HG02938 (cell line): ENCODE measurements around the gene RASSF3.

ENCODE experiments used
- ATAC-seq: cut with Tn5 transposase; IDR thresholded peaks from one replicate; pipeline ENCODE4 v1.9.1; 2021; ENCODE audit warnings: mild to moderate bottlenecking, moderate library complexity; ENCODE audit not compliant: unreplicated experiment

The RASSF3 gene

DNA sequence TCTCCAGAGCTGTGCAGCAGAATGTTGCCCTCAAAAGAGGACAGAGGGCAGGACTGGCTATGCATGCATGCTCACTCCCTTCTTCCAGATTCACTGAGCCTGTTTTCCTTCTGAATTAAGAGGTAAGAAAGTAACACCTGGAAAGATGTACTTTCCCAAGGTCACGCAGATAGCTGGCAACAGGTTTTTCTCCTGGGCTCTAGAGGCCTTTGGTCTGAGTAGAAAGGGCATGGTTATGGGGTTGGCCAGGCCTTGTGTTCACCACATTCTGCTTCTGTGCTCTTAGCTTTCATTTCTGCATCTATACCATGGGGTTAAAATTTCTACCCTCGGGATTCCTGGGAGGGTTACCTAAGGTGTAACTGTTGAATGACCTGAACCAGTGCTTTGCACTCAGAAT is 57.5 kb downstream of the RASSF3 start:
- no peak for ATAC-seq

DNA sequence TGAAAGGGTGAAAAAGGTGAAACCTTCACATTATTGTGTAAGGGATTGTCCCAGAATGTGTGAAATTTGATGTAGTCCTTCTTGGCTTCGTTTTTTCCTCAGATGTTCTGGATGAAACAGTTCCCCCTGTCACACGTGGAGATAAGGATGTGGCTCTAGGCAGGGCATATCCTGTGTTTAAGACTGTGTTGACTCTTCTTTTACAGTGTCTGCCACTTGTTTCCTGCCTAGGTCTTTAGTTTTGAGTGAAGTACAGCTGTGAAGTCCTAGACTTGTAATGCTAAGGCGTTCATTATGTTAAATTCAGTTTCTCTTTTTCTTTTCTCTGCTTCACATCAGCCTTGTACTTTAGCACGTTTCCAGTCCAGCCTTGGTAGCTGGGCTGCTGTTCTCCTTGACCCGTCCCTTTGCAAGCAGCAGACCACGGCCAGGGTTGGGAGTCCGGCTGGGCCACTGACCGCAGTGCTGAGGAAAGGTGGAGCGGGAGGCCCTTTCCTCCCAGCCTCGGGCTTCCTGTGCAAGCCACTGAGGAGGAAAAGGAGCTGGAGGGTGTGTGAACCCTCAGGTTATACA is 59.1 kb downstream of the RASSF3 start:
- peak; percentile 71 for ATAC-seq

DNA sequence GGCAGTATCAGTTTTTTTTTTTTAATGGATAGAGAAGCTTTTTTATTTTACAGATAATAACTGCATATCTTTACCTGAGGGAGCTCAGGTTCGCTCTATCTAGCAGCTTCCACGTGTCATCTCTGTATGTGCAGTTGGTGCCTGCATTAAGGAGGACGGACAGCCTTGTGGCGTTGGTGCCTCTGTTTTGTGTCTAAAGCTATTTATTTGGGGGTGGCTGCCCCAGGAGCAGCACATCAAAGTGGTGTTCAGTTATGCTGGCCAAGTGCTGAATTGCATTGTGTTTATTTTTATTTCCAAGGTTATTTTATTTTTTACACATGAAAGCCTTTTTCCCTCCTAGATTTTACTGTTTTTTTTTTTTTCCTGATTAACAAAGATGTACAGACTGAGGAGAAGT is 59.7 kb downstream of the RASSF3 start:
- ATAC-seq = no peak

DNA sequence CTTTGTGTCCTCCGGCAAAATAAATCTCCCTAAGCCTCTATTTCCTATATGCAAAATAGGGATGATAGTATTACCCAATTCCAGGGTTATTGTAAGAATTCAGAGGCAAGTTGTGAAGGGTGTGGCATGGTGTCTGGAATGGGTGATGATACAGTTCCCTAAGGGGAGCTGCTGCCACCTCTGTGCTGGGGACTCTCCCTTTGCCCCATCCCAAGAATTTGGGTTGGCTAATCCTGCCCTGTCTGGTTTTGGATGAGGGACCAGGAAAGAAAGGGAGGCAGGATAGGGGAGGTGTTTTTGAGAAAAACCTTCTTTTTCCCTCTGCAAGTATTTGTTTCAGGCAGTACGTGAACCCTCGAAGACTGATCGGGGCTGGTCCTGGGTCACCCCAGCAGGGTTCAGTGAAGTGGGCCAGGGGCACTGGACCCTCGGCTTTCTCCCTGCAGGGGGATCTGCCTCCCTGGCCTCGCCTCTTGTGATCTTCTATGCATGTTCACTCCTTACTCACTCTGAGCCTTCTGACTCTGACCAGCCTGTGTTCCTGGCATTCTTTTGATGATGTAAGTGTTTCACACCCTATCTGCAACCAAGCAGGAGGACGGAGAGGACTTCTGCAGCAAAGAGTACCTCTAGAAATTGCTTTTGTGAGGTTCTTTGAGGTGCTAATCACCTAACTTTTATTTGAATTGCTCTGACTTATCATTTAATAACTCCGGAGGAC is 60.8 kb downstream of the RASSF3 start:
- no peak for ATAC-seq

DNA sequence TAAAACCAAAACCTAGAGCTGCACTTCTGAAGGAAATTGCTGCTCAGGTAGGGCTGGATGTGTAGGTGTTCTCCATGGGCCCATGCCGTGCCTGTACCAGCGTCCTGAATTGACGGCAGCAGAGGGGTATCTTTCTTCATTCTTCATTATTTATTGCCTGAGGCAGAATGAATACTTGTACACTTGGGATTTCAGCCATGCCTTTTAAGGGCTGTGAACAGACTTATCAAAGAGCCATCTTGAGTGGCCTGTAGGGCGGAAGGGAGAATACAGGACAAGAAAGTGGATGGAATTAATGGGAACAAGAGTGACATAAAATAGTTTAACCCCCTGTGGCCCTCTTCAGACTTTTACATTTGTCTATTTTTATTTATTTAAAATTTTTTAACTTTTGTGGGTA is 61.4 kb downstream of the RASSF3 start:
- no peak for ATAC-seq

DNA sequence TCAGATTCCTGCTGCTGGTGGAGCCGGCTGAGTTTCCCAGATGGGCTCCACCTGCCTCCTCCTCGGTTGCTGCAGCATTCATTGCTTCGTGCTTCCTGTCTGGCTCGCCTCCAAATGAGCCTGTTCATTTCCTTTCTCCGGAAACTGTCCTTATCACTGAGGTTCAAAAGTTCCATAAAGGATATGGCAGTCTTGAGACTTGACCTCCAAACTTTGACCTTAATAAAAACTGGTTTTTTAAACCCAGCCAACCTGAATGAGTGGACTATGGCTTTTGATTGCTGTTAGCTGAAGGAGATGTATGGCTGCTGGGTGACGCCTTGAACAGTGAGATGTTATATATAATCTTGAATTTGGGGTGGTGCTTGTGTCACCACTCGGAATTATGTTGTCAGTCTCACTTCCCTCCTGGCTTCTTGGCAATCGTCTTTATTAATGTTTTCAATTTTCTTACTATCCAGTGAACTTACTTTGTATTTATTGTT is 62.7 kb downstream of the RASSF3 start:
- no peak for ATAC-seq

DNA sequence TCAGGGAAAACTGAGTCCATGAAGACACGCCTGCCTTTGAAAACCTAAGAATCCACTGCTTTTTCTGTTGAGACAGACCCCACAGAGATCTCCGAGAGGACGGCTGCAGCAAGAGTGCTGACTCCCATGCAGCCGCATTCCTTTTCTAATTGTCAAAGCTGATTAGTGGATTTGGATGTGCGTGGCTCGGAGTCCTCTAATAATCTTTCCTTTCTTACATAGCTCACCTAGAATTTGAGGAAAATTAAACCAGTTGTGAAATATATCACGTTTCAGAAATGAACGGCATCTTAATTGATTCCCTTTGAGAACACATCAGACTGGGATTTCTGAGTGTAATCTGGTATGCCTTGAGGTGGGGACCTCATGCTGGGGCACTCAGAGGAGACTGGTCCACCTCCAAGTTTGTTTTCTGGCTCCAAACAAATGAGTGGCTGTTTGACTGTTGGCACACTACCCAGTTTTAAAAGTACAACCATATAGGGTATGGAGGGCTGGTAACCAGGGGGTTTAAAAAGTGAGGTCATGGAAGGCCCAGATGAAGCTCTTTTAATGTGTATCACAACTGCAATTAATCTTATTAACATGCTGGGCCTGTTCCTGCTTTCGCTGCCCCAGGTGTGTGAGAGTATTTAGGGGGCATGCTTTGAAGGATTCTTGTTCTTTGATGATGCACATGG is 63.3 kb downstream of the RASSF3 start:
- no peak for ATAC-seq

DNA sequence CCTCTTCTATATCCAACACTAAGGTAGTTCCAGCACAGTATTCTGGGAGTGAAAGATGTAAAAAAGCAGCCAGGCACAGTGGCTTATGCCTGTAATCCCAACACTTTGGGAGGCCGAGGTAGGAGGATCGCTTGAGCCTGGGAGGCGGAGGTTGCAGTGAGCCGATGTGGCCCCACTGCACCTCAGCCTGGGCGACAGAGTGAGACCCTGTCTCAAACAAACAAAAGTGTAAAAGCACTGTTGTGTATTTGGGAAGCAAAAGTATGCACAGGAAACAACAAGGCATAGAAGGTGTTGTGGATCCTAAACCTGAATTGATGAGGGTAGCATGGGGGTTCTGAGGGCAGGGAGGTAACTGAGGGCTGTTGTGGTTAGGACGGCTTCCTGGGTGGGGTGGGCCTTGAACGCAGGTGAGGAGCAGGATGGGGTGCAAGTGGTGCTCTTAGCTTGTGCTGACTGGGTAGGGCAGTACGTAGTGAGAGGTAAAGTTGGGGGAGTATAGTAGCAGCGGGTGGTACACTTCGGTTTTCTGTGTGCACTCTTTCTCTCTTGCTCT is 64.2 kb downstream of the RASSF3 start:
- no peak for ATAC-seq

DNA sequence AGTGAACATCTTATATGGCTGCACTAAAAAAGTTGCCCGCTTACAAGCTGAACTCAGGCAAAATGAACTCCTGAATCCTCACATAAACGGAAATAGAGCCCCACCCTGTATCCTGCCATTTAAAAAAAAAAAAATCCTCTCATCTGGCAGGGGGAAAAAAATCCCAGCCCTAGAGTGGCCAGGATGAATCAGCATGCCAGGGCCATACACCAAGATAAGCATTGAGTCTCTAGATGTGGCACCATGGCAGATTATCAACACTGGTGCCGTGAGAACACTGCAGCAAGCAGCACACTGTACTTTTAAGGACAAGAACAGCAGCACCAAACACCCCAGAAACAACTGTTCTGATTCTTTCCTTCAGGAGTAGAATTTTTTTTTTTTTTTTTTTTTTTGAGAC is 65.5 kb downstream of the RASSF3 start:
- ATAC-seq = no peak

DNA sequence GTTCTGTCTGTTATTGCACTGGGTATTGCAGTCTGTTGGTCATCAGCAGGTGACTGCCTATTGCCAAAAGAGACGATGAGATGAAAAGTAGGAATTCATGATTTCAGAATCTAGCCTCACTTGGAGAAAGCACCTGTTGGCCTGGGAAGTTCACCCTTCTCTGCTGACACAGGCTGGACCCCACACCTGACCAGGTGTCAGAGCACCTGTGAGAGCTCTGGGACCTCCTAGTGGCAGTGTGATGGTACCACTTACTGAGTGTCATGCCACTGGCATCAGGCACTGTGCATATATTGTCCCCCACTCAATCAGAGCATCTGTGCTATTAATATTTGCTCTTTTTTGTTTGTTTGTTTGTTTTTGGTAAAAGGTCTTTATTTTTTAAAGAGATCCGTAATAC is 68.0 kb downstream of the RASSF3 start:
- ATAC-seq = no peak

DNA sequence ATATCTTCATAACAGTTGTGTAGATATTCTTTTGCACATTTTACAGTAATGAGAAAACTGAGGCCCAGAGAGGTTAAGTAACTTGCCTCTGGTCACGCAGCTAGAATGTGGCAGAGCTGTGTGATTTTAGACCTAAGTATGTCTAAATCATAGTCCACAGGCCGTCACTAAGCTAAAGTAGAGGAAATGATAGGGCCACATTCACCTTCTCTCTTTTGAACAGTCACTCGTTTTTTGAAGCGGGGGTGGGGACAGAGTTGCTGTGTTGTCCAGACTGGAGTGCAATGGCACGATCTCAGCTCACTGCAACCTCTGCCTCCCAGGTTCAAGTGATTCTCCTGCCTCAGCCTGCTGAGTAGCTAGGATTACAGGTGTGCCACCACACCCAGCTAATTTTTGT is 68.5 kb downstream of the RASSF3 start:
- no peak for ATAC-seq

DNA sequence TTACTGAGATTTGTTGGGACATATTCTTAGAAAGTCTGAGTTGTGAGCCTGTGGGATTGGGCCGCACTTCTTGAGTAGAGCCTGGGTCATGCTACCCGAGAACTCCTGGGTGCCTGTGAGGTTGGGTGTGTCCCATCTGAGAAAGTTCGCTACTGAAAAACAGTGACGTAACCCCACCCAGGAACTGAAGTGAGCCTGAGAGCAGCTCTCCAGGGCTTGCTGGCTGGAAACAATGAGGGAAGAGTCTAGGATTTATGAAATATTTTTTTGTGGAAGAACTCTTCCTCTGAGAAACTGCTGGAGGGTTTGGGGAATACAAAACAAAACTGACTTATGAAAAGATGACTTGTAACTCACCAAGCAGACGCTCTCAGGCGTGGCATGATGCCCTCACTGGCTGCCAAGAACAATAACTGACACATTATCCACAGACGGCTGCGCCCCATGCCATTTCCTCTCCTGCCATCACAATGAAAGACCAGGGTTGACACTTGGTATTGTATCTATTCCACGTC is 69.2 kb downstream of the RASSF3 start:
- ATAC-seq = no peak

DNA sequence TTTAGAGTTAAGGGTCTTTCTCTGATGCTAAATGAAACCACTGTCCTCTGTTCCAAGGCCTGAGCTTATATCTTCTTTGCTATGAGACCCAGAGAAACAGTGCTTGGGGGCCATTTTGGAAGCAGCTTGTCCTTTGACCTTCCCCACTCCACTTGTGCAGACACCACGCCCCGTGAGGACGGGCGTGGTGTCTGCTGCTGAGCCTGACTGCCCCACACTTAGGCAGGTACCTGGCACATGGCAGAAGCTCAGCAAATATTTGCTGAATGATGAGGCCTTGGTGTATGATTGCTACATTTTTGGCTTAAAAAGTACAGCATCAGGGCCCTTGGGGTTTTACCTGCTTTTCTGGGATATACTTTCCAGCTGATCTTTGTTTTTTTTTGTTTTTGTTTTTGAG is 69.9 kb downstream of the RASSF3 start:
- ATAC-seq = no peak

DNA sequence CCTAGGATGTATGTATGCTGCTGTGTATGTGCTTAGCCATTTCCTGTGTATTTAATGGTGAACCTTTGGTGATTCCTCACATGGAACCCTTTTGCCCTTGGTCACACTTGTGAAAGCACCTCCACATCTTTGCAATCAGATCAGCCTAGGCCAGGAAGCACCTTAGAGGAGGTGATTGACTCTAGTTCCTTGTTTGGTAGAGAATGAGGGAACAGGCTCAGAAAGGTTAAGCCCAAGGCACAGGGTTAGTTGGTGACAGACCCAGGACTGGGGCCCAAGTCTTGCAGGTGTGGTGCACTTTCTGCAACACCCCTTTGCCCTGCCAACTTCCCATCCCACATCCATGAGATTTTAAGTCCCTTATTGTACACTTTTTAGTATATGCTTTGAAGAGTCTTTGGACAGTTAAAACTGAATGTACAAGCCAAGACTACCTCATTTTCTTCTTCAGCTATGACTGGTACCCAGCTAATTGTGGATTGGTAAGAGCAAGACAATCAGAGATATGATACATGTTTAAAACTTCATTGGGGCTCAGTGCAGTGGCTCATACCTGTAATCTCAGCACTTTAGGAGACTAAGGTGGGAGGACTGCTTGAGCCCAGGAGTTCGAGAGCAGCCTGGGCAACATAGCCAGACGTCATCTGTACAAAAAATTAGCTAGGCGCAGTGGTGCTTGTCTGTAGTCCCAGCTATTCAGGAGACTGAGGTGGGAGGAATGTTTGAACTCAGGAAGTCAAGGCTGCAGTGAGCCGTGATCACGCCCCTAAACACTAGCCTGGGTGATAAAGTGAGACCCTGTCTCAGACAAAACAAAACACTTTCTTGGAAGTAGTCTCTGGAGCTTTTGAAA is 71.1 kb downstream of the RASSF3 start:
- ATAC-seq = peak; percentile 40

DNA sequence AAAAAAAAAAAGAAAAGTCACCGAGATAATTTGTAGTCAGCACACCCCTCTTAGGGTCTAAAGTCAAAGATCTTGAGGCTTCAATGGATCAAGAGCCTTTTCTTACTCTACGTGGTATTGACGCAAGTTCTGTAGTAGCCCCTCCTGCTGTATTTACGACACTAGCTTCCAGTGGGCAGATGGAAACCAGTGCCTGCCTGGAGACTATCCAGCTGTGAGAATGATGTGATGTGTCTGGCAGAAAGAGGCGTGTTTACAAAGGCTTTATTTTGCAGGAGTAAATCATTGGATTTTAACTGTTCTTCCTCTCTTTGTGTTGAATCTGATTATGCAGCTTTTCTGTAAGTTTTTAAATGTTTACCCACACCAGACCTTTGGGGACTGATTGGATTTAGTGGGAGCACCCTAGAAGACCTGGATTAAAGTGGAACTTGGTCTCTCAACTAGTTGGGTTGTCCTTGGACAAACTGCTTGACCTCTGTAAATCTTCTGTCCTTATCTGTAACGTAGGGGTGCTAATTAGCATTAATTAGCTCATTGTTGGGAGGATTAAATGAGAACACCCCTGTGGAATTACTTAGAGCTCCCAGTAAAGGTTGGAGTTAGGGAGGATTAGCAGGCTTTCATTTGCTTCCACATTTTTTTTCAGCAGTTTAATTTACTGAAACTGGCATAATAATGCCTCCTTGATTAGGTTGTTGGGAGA is 72.4 kb downstream of the RASSF3 start:
- ATAC-seq = no peak

DNA sequence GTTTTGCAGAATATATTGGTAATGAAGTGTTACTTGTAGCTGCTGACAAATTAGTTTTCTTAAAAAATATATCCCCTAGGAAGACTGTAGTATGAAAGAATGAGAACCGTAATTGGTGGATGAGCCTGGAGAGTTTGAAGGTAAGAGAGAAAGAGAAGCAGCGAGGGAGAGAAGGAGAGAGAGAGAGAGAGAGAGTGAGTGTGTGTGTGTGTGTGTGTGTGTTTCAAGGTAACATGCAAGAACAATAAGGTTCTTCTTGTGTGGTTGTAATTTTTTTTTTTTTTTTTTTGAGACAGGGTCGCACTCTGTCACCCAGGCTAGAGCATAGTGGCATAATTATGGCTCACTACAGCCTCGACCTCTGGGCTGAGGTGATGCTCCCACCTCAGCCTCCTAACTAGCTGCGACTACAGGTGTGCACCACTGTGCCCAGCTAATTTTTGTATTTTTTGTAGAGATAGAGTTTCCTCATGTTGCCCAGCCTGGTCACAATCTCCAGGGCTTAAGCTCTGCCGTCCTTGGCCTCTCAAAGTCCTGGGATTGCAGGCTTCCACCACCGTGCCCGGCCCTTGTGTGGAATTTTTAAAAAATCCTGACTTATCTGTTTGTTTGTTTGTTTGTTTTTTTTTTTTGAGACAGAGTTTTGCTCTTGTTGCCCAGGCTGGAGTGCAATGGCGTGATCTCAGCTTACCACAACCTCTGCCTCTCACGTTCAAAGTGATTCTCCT is 73.7 kb downstream of the RASSF3 start:
- no peak for ATAC-seq

DNA sequence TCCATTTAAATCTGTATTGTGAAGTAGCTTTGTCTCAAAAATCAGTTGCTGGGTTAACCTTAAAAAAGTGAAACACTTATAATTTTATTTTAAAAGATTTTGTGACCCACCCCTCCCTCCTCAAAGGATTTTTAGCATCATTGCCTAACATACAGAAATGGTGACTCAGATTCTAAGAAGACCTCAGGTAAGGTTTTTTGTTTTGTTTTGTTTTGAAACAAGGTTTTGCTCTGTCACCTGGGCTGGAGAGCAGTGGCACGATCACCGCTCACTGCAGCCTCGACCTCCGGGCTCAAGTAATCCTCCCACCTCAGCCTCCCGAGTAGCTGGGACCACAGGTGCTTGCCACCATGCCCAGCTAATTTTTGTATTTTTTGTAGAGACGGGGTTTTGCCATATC is 74.8 kb downstream of the RASSF3 start:
- no peak for ATAC-seq

DNA sequence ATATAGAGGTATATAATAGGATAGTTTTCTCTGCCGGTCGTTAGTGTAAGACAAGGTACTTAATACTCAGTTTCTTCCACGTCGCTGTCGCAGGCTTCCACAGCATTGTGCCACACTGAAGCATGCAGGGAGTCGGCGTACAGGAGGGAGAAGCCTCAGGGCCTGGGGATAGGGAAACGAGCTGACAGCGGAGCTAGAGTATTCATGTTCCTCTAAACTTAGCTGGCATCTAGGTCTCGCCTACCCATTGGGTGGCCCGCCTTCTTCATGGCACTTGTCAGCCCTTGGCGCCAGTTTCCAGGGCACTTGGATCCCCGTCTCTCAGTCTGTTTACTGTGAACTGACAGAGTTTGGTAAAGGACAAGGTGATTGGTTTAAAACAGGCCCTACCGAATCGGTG is 75.3 kb downstream of the RASSF3 start:
- no peak for ATAC-seq

DNA sequence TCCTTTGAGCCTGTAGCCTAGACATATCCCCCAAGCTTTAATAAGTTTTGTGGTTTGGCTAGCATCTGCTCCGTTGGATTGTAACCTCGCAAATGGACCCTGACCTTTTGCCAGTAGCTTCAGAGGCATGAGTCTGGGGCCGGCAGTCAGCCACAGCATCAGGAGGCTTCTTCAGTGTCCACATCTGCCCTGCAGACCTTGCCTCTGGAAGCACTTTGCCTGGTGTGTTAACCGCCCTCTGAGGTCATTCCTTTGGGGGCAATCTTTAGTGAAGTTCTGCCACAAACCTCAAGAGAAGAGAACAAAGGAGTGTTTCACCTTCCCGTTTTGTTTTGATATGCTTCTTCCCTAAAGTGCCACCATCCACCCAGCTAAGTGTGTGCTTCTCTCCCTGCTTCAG is 77.5 kb downstream of the RASSF3 start:
- no peak for ATAC-seq

DNA sequence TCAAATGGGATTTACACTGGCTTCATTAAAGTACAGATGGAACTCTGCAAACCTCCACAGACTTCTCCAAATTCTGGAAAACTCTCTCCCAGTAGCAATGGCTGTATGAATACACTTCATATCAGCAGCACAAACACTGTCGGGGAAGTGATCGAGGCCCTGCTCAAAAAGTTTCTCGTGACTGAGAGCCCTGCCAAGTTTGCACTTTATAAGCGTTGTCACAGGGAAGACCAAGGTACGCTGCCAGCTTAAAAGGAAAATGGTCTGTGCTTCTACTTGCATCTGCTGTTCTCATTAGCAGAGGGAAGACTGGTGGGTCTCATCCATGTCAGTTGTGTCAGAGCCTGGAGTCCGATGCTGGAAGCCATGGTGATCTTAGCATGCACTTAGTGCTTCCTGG is 77.9 kb downstream of the RASSF3 start:
- no peak for ATAC-seq
